Activated CD8-positive, alpha-beta T cell treated with anti-CD3 and anti-CD28 coated beads, Interleukin-2, amount 10 ng/mL, durations not matched to agents 7 days and 5 days (primary cell): ENCODE results near the gene MSLN. TPM values are rescaled to one million over a fixed set of nuclear protein-coding genes. Genes with fewer than 3 reads are reported as not detected.

Experiments used
- ATAC-seq: fragments of 150-1000 bp; cut with Tn5 transposase; one replicate; pipeline ENCODE4 v1.10.0; 2021; ENCODE audit warnings: moderate library complexity
- CTCF ChIA-PET: fragments of 350-600 bp; sonication (Branson Sonifier 250); formaldehyde crosslinking; loops from one replicate; lab custom pipeline; 2021; ENCODE audit warnings: antibody characterized with exemption; lab: Charles Lee
- POLR2A ChIA-PET: fragments of 350-600 bp; sonication (Branson Sonifier 250); formaldehyde crosslinking; loops from one replicate; lab custom pipeline; 2021; ENCODE audit warnings: antibody characterized with exemption; lab: Charles Lee
- DNase-seq: peaks from one replicate; pipeline ENCODE4 v3.0.0-alpha.2; 2020
- H3K27ac Mint-ChIP-seq: one replicate; pipeline ENCODE4 v1.8.0; 2021; ENCODE audit warnings: mild to moderate bottlenecking, mixed read lengths
- H3K27me3 Mint-ChIP-seq: one replicate; pipeline ENCODE4 v1.8.0; 2021; ENCODE audit warnings: low read depth, mixed read lengths
- H3K36me3 Mint-ChIP-seq: one replicate; pipeline ENCODE4 v1.8.0; 2021; ENCODE audit warnings: low read depth, mixed read lengths
- H3K4me1 Mint-ChIP-seq: one replicate; pipeline ENCODE4 v1.8.0; 2021; ENCODE audit warnings: low read depth, mixed read lengths
- H3K4me3 Mint-ChIP-seq: one replicate; pipeline ENCODE4 v1.8.0; 2021; ENCODE audit warnings: mild to moderate bottlenecking, mixed read lengths
- H3K9me3 Mint-ChIP-seq: one replicate; pipeline ENCODE4 v1.8.0; 2022; ENCODE audit warnings: mixed read lengths; ENCODE audit not compliant: insufficient read depth
- total RNA-seq, 2 experiments: library from RNA; stranded (reverse); gene quantifications; one replicate each; pipeline ENCODE4 v1.2.3, GENCODE V29; 2021

The MSLN gene
- total RNA-seq, 2 experiments from 2014 or later = not detected

DNA sequence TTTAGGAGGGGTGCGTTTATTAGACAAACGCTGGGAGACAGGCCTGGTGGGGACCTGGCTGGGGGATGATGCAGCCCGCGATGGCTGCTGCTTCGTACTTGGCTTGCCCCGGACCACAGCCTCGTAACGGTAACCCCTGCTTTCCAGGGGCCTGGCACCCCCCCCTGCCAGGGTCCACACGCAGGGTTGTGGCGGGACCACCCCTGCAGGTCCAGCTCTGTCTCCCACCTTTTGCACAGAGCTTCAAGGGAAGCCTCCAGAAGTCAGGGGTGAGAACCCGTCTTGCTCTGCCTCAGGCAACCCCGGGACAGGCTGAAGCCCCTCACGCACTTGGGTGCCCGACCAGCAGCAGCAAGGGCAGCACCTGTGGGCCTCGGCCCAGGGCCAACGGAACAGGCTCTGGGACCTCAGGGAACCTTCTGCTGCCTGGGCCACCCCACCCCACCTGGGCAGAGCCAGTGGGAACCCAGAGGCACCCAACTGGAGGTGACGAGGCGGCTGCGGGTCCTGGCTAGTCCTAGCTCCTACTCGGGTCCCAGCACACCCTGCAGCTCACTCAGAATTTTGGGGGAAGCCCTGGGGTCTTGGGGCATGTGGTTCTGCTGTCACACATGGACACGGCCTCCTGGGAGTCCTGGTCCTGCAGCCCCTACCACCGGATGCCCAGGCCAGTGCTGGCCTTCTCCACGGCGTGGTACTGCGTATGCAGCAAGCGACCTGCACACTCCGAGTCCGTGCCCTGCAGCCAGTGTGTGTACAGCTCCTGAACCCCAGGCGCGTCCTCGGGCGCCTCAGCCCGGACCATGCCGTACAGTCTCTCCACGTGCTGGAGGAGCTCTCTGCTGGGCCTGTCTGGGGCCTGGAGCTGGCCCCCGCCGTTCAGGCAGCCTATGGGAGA is 30.5 kb upstream of the MSLN start:
- DNase-seq (no peak), ATAC-seq (no peak)
- Mint-ChIP-seq H3K4me3 (no peak overlapping the region), H3K36me3 (peaks cover 4% of the 10 kb centered on the region), H3K9me3 (no peaks in the 10 kb centered on the region), H3K27ac (no peak overlapping the region), H3K4me1 (no peaks in the 10 kb centered on the region), H3K27me3 (no peaks in the 10 kb centered on the region)
- ChIA-PET CTCF (interaction anchor here (0.7 to 1.4 kb wide), 3 partner anchors 11 to 40 kb away, joined by 3 read pairs; partner anchors contain the start of genes CIAO3 and WDR24), POLR2A (interaction anchor here (1.1 to 2.9 kb wide), 2 partner anchors 10 to 11 kb away, joined by 3 to 10 read pairs; partner anchors contain the start of gene CIAO3)

DNA sequence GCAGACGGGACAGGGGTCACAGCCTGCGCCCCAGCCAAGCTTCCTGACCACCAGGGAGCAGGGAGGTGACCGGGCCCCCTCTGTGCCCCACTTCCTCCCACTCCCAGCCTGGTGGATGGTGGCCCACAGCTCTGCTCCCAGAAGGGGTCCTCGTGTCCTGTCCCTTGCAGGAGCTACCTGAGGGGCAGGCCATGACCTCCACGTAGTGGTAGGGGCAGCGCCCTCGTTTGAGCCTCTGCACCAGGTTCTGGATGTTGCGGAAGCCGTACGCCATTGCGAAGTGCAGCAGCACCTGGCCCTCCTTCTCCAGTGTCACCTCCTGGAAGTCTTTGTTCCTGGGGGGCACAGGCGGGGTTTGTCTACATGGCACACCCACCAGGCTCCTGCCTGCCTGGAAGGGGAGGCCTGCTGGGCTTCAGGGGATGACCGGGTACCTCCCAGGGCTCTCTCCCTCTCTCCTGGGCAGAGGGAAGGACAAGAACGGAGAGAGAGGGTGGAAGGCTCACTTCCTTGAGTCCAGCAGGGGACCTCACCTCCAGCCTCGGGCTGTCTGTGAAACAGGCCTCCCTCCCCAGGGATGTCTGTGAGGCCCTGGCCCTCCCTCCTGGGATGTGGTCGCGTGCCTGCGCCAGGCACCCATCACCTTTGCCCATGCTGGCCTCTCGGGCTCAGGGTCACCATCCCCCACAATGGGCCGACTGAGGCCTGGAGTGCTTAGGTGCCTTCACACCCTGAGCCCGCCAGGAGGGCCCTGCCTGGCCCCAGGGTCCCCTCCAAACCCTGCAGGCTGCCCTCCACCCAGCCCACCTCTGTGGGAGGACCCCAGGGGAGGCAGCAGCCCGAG is 29.6 kb upstream of the MSLN start:
- ChIA-PET CTCF (interaction anchor here (0.7 kb wide), 1 partner anchor 41 kb away, joined by 3 read pairs; the partner anchor contains the start of gene WDR24), POLR2A (interaction anchor here (1.1 to 2.9 kb wide), 3 partner anchors 10 to 15 kb away, joined by 3 to 10 read pairs (median 6); partner anchors contain the start of genes CIAO3 and METRN)
- ATAC-seq (no peak), DNase-seq (no peak)
- Mint-ChIP-seq H3K27me3 (no peaks in the 10 kb centered on the region), H3K4me3 (no peak overlapping the region), H3K4me1 (peaks cover 7% of the 10 kb centered on the region), H3K9me3 (no peaks in the 10 kb centered on the region), H3K27ac (no peak overlapping the region), H3K36me3 (peaks cover 11% of the 10 kb centered on the region)

DNA sequence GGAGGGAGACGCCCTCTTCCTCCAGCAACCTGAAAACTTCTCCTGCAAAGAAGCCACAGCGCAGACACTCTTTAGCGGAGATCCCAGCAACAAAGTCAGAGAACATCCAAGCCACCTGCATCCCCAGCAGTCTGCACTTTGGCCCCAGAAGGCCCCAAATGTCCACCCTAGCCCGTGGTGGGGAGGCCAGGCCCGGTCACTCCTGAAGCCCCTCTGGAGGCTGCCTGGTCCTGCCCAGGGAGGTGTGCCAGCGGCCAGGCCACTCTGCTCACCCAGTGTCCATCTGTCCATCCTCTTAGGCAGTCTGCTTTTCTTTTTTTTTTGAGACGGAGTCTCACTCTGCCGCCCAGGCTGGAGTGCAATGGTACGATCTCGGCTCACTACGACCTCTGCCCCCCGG is 28.2 kb upstream of the MSLN start:
- peaks cover 14% of the 10 kb centered on the region for H3K36me3 Mint-ChIP-seq
- DNase-seq (no peak), ATAC-seq (no peak)
- H3K27me3 Mint-ChIP-seq = no peaks in the 10 kb centered on the region
- H3K27ac Mint-ChIP-seq = no peak overlapping the region
- H3K9me3 Mint-ChIP-seq = no peaks in the 10 kb centered on the region
- ChIA-PET CTCF (interaction anchor here (1.0 to 1.9 kb wide), 3 partner anchors 8 to 20 kb away, joined by 3 to 10 read pairs (median 6); partner anchors contain the start of gene CIAO3), POLR2A (interaction anchor here (1.7 kb wide), 1 partner anchor 17 kb away, joined by 6 read pairs; the partner anchor contains the start of gene METRN)
- H3K4me1 Mint-ChIP-seq = peaks cover 12% of the 10 kb centered on the region
- H3K4me3 Mint-ChIP-seq = no peak overlapping the region

DNA sequence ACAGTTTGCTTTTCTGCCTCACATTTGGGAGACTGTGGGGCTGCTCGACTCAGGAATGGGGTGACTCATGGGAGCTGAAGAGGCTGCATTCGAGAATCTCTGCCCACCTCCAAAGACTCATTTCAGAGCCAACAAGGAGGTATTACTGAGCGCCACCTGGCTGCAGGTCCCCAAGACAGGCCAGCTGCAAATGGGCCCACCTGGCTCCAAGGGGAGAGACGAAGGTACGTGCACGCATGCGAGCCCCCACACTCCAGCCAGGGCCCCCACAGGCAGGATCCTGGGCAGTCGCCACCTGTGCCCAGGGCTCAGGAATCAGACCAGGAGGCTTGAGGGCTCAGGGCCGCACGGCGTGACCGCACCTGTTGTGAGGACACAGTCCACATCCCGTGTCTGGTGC is 27.6 kb upstream of the MSLN start:
- Mint-ChIP-seq H3K36me3 (peaks cover 17% of the 10 kb centered on the region), H3K4me1 (peaks cover 18% of the 10 kb centered on the region), H3K9me3 (no peaks in the 10 kb centered on the region), H3K27me3 (no peaks in the 10 kb centered on the region), H3K4me3 (no peak overlapping the region), H3K27ac (no peak overlapping the region)
- ATAC-seq (no peak), DNase-seq (no peak)
- ChIA-PET CTCF (interaction anchor here (0.6 to 1.9 kb wide), 4 partner anchors 12 to 21 kb away, joined by 3 to 10 read pairs (median 4); partner anchors contain the start of gene METRN), POLR2A (interaction anchor here (0.5 kb wide), 1 partner anchor 232 kb away, joined by 3 read pairs; no protein-coding TSS in a partner anchor)

DNA sequence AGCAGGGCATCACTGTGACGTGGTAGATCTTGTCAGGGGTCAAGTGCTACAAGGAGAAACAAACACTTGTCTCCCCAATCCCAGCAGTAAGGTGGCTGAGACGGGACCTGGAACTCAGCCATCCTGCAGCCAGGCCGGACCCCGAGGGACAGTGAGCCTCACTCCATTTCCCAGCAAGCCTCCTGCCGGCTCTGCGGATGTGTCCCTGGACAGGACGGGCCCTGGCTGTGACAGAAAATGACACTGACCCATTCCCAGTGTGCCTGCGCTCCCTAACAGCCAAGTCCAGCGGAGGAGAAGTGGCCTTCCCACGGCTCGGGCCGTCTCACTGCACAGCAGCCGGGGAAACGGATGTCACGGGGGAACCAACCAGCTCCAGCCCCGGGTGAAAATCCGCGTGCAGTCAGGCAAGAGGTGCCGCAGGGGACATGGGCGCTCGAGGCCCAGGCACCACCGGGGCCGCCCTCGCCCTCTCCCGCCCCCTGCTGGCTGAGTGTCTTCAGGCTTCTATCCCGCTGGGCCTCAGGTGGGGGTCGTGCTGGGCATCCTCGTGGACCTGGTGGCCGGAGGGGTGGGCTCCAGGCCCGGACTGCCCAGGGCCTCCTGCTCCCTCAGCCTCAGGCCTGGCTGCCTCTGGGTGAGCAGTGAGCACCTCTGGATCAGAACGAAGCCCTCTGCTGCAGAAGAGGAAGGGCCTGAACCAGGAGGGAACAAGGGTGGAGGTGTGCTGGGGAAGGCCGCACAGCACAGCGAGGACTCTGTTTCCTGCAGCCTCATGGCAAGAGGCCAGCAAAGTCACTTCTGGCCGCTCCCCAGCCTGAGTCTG is 26.9 kb upstream of the MSLN start:
- CTCF ChIA-PET = interaction anchor here (0.6 to 1.9 kb wide), 4 partner anchors 12 to 22 kb away, joined by 3 to 10 read pairs (median 4); partner anchors contain the start of gene METRN
- H3K4me1 Mint-ChIP-seq = peaks cover 20% of the 10 kb centered on the region
- H3K4me3 Mint-ChIP-seq = no peak overlapping the region
- POLR2A ChIA-PET = interaction anchor here (0.5 kb wide), 1 partner anchor 231 kb away, joined by 3 read pairs; no protein-coding TSS in a partner anchor
- ATAC-seq (peak; percentile 31), DNase-seq (no peak)
- no peaks in the 10 kb centered on the region for H3K9me3 Mint-ChIP-seq
- H3K27ac Mint-ChIP-seq = no peak overlapping the region
- H3K36me3 Mint-ChIP-seq = peaks cover 19% of the 10 kb centered on the region
- no peaks in the 10 kb centered on the region for H3K27me3 Mint-ChIP-seq

DNA sequence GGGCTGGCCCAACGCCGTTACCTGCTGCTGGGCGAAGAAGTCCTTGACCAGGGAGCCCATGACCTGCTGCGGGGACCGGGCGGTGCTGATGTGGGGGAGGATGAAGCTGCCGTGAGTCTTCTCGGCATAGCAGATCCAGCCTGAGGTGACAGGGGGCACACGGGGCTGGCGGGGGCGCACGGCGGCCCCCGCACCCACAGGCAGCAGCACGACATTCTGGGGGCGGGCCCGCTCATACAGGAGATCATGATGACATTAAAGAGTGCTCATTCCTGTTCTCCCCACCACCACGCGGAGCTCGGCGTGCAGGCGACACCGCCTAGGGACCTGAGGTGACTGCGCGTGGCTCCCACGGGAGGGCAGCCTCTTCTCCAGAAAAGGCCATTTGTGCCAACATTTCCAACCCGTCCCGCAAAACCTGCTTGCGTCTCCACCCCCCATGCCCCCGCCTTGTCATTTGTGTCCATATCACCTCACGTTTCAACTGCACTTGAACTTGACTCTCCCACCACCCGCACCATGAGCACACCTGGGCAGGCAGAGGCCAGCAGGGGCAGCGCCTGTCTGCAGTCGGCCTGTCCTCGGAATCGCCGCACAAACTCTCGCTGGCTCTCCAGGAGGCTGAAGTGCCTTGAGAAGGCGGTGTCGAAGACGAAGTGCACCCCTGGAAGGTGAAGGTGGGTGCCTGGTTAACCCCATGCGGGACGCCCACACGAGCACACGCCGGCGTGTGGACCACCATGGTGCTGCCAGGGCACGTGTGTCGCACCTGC is 26.1 kb upstream of the MSLN start:
- Mint-ChIP-seq H3K9me3 (no peaks in the 10 kb centered on the region), H3K4me3 (no peak overlapping the region), H3K36me3 (peaks cover 22% of the 10 kb centered on the region), H3K27me3 (no peaks in the 10 kb centered on the region), H3K4me1 (peaks cover 26% of the 10 kb centered on the region), H3K27ac (no peak overlapping the region)
- no peak for ATAC-seq
- CTCF ChIA-PET = no interaction called here
- POLR2A ChIA-PET = no interaction called here
- no peak for DNase-seq

DNA sequence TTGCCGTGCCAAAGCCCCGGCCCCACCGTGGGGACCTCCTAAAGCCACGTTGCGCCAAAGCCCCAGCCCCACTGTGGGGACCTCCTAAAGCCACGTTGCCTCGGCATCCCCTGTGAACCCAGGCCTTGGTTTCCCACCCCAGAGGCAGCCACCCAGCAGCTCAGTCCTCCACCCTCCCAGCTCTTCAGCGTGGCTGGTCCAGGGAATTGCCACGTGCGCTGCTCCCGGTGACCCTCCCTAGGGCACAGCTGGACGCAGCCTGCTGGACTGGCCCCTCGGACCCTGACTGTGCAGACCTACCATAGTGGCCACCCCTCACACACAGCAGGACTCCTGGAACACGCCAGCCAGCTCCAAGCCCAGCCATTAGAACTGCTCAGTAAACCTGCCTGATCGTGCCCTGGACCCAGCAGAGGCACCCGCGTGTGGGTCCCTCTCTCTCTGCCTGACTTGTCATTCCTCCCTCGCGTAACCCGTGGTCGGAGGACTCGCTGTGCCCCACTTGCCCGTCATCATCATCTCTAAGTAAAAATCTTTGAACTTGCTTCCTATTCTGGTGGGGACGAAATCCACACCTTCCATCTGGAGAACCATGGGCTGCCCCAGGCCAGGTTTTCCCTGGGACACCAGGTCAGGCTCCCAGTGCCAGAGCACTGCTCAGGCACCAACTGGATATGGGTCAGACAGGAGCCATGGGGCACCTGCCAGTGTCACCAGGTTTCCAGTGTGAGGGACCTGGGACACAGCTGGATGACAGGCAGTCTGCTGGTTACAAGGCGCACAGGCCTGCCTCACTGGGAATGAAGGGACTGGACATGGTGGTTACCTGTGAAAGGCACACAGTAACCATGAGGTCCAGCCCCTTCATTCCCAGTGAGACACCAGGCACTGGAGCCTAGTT is 25.3 kb upstream of the MSLN start:
- H3K4me1 Mint-ChIP-seq = peaks cover 33% of the 10 kb centered on the region
- ATAC-seq = no peak
- H3K4me3 Mint-ChIP-seq = no peak overlapping the region
- H3K36me3 Mint-ChIP-seq = peaks cover 23% of the 10 kb centered on the region
- H3K27ac Mint-ChIP-seq = no peak overlapping the region
- ChIA-PET POLR2A (no interaction called here), CTCF (interaction anchor here (0.9 to 1.6 kb wide), 3 partner anchors 9 to 25 kb away, joined by 3 to 6 read pairs (median 3); no protein-coding TSS in a partner anchor)
- no peak for DNase-seq
- H3K9me3 Mint-ChIP-seq = no peaks in the 10 kb centered on the region
- H3K27me3 Mint-ChIP-seq = no peaks in the 10 kb centered on the region

DNA sequence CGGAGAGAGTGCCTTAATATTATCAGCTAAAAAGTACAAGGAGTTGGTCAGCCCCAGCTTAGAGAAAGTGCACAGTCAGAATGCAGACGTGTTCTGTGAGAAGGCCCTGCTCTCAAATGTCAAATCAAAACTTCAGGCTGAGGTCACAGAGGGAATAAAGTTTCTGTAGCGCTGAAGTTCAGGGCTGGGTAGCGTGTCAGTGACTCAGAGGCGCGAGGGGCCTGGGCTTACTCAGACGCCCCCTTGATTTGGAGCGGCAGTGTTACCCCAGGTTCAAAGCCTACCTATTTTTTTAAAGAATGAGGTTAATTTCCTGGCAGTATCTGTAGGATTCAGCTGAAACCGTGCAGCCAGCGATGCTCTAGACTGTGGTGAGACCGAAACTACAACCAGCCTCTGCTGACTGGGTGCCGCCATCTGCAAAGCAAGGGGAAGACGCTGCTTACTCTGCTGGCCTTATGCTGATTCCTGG is 24.5 kb upstream of the MSLN start:
- Mint-ChIP-seq H3K27ac (no peak overlapping the region), H3K4me3 (no peak overlapping the region), H3K27me3 (no peaks in the 10 kb centered on the region), H3K36me3 (peaks cover 23% of the 10 kb centered on the region), H3K4me1 (peaks cover 33% of the 10 kb centered on the region), H3K9me3 (no peaks in the 10 kb centered on the region)
- DNase-seq (no peak), ATAC-seq (no peak)
- POLR2A ChIA-PET = no interaction called here
- CTCF ChIA-PET = interaction anchor here (0.9 to 1.6 kb wide), 3 partner anchors 10 to 26 kb away, joined by 3 to 6 read pairs (median 3); no protein-coding TSS in a partner anchor

DNA sequence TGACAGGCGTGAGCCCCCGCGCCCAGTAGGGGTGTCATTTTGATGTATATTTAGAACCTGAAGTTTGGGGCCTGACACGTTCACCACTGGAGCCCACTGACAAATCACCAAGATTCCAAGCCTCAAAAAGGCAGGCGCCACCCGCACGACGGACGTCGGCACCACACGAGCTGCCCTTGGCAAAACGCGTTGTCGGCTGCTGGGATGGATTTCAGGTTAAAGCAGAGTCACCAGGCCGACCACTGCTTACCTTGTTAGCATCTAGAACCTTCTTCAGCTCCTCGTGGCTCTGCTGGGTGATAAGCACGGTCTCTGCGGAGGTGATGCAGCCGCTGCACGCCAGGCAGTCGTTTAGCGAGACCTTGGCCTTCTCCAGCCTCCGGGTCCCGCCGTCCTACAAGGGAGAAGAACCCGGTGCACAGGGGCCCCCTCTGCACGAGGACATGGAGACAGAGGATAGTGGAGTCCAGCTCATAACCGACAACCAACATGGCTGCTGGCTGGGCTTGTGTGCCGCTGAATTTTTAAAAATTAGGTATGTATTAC is 23.5 kb upstream of the MSLN start:
- H3K36me3 Mint-ChIP-seq = peaks cover 23% of the 10 kb centered on the region
- DNase-seq = no peak
- H3K27me3 Mint-ChIP-seq = no peaks in the 10 kb centered on the region
- no peaks in the 10 kb centered on the region for H3K9me3 Mint-ChIP-seq
- ChIA-PET POLR2A (no interaction called here), CTCF (interaction anchor here (1.3 kb wide), 2 partner anchors 11 to 17 kb away, joined by 3 to 4 read pairs; partner anchors contain the start of gene CCDC78)
- no peak for ATAC-seq
- no peak overlapping the region for H3K27ac Mint-ChIP-seq
- H3K4me1 Mint-ChIP-seq = peaks cover 36% of the 10 kb centered on the region
- H3K4me3 Mint-ChIP-seq = no peak overlapping the region
